ENCODE measurements around the gene ANKRD63. TPM values are rescaled to one million over a fixed set of nuclear protein-coding genes. Genes with fewer than 3 reads are reported as not detected.
A peak's percentile ranks its signal among the peaks of the same experiment; 100 is the strongest.

The ANKRD63 gene
- total RNA-seq, 1 experiment from 2014 or later: 1.2 TPM

DNA sequence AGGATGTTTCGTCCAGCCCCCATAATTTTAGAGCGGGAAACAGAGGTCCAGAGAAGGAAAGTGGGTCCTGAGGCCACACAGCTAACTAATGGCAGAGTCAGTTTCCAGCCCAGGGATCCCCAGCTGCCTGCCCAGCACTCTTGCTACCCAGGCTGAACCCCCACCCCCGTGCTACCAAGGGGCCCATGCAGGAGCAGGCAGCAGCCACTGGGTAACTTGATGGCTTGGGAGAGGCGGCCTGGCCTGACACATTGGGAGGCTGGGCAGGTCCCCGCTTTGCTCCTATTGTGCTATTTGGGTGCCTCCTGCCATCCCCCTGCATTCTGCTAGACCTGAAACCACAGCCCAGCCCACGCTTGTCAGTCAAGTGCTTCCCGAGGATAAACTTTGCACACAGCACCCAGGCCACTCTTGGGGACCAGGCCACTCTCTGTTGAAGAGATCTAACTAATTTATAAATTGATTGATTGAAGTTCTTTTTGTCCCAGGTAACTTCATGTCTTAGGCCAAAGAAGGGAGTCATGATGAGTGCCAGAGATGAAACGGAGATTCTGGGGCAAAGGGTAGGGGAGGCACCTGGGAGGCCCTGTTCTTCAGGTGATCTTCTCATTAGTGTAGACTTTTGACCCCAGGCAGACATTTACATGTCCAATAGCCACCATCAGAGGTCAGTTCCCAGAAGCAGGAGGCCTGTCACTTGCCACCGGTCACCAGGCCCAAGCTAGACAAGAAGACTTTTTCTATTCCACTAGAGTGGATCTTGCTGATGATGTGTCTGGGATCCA lies 37.0 kb downstream of the ANKRD63 start:
- Histone ChIP-seq H3K4me1 (ENCODE audit: insufficient read depth, low read length) (peaks cover 42% of the 10 kb centered on the region), H3K4me3 (ENCODE audit: low read length) (no peak overlapping the region), H3K4me2 (ENCODE audit: low read length) (peak overlapping the region; percentile 63), H2AFZ (ENCODE audit: low read length) (peak overlapping the region; percentile 54), H3K9ac (ENCODE audit: low read length) (no peak overlapping the region), H3F3A (ENCODE audit: low read length, unreplicated experiment) (peaks cover 6% of the 10 kb centered on the region), H3K27ac (ENCODE audit: low read length) (peak overlapping the region; percentile 62), H3K27me3 (ENCODE audit: low read length) (no peaks in the 10 kb centered on the region), H3K9me2 (replicated peaks; ENCODE audit: low read length) (no peaks in the 10 kb centered on the region), H3K79me2 (ENCODE audit: low read length) (no peaks in the 10 kb centered on the region), H4K20me1 (ENCODE audit: low read length) (no peaks in the 10 kb centered on the region), H3K9me3 (ENCODE audit: low read length) (no peaks in the 10 kb centered on the region), H3K36me3 (ENCODE audit: low read depth, low read length) (no peaks in the 10 kb centered on the region)
- ATAC-seq (no peak), DNase-seq (no peak)
- TF ChIP-seq, protein P1, sequence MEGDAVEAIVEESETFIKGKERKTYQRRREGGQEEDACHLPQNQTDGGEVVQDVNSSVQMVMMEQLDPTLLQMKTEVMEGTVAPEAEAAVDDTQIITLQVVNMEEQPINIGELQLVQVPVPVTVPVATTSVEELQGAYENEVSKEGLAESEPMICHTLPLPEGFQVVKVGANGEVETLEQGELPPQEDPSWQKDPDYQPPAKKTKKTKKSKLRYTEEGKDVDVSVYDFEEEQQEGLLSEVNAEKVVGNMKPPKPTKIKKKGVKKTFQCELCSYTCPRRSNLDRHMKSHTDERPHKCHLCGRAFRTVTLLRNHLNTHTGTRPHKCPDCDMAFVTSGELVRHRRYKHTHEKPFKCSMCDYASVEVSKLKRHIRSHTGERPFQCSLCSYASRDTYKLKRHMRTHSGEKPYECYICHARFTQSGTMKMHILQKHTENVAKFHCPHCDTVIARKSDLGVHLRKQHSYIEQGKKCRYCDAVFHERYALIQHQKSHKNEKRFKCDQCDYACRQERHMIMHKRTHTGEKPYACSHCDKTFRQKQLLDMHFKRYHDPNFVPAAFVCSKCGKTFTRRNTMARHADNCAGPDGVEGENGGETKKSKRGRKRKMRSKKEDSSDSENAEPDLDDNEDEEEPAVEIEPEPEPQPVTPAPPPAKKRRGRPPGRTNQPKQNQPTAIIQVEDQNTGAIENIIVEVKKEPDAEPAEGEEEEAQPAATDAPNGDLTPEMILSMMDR (conservative IDR thresholded peaks at IDR 0.05; ENCODE audit: low read depth, low read length): no peak
- TF ChIP-seq EZH2phosphoT487 (IDR thresholded peaks at IDR 0.05; ENCODE audit: borderline replicate concordance, low read length) (no peak), EZH2 (IDR thresholded peaks at IDR 0.05; ENCODE audit: low read length, unreplicated experiment) (no peak)
- intact Hi-C loops (cut with micrococcal nuclease): no loop called here
- CTCF ChIA-PET: interaction anchor here (1.1 kb wide), 1 partner anchor 28 kb away, joined by 3 read pairs; no protein-coding TSS in a partner anchor
- BruUV-seq (replicated peaks): no TSS peak
- POLR2A ChIA-PET (ENCODE audit: unreplicated experiment): interaction anchor here (0.7 kb wide), 1 partner anchor 9 kb away, joined by 6 read pairs; no protein-coding TSS in a partner anchor

DNA sequence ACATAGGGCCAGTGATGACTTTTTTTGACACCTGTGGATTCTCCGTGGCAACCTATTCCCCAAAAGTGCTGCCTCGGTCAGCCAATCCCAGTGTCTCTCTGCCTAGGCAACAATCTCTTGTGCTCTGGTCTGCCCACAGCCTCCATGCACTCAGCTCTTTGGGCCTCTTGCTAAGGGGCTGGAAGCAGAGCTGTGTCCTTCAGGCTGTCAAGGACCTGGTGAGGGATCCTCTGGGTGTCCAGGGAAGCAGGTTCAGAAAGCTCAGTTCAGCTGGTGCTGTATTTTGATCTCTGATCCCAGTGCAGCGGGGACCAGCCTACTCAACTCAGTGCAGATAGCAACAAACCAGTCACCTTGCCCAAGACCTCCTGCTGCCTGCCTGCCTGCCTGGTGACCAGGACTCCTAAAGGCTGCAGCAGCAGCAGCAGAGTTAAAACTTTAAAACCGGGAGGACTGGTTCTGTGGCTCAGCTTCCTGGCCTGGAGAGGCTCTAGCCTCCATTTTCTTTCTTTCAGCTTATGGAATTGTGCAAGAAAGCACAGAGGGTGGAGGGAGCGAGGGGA lies 37.8 kb downstream of the ANKRD63 start:
- Histone ChIP-seq H3F3A (ENCODE audit: low read length, unreplicated experiment) (peaks cover 6% of the 10 kb centered on the region), H3K4me2 (ENCODE audit: low read length) (peak overlapping the region; percentile 63), H3K27me3 (ENCODE audit: low read length) (no peaks in the 10 kb centered on the region), H3K9me3 (ENCODE audit: low read length) (no peaks in the 10 kb centered on the region), H3K9ac (ENCODE audit: low read length) (no peak overlapping the region), H3K4me3 (ENCODE audit: low read length) (peak overlapping the region; percentile 17; the same call in 1 of the 2 replicates), H3K27ac (ENCODE audit: low read length) (peak overlapping the region; percentile 62), H3K79me2 (ENCODE audit: low read length) (no peaks in the 10 kb centered on the region), H4K20me1 (ENCODE audit: low read length) (no peaks in the 10 kb centered on the region), H3K36me3 (ENCODE audit: low read depth, low read length) (no peaks in the 10 kb centered on the region), H2AFZ (ENCODE audit: low read length) (peak overlapping the region; percentile 54), H3K9me2 (replicated peaks; ENCODE audit: low read length) (no peaks in the 10 kb centered on the region), H3K4me1 (ENCODE audit: insufficient read depth, low read length) (peaks cover 47% of the 10 kb centered on the region)
- no TSS peak for BruUV-seq (replicated peaks)
- TF ChIP-seq, protein P1 (conservative IDR thresholded peaks at IDR 0.05; ENCODE audit: low read depth, low read length): no peak
- TF ChIP-seq EZH2 (IDR thresholded peaks at IDR 0.05; ENCODE audit: low read length, unreplicated experiment) (no peak), EZH2phosphoT487 (IDR thresholded peaks at IDR 0.05; ENCODE audit: borderline replicate concordance, low read length) (no peak)
- DNase-seq (peak; percentile 88), ATAC-seq (peak; percentile 16)
- intact Hi-C loops (cut with micrococcal nuclease): no loop called here
- ChIA-PET POLR2A (ENCODE audit: unreplicated experiment) (interaction anchor here (0.6 kb wide), 1 partner anchor 684 kb away, joined by 4 read pairs; the partner anchor contains the start of gene DLL4), CTCF (interaction anchor here (1.1 kb wide), 1 partner anchor 28 kb away, joined by 3 read pairs; no protein-coding TSS in a partner anchor)
